B cell (primary cell): Measurements from ENCODE around the gene S1PR2.
A peak's percentile ranks its signal among the peaks of the same experiment; 100 is the strongest.

ENCODE experiments used
- CTCF ChIP-seq: fragments of 200-600 bp; IDR thresholded peaks from one replicate; pipeline ENCODE4 v1.8.0; 2022; ENCODE audit warnings: antibody characterized with exemption, mild to moderate bottlenecking
- EZH2 ChIP-seq: IDR thresholded peaks from 2 replicates; pipeline ENCODE4 v1.6.1; 2012; ENCODE audit warnings: borderline replicate concordance, low read depth, mild to moderate bottlenecking, moderate library complexity, low read length; ENCODE audit not compliant: insufficient read depth, poor library complexity, severe bottlenecking

DNA sequence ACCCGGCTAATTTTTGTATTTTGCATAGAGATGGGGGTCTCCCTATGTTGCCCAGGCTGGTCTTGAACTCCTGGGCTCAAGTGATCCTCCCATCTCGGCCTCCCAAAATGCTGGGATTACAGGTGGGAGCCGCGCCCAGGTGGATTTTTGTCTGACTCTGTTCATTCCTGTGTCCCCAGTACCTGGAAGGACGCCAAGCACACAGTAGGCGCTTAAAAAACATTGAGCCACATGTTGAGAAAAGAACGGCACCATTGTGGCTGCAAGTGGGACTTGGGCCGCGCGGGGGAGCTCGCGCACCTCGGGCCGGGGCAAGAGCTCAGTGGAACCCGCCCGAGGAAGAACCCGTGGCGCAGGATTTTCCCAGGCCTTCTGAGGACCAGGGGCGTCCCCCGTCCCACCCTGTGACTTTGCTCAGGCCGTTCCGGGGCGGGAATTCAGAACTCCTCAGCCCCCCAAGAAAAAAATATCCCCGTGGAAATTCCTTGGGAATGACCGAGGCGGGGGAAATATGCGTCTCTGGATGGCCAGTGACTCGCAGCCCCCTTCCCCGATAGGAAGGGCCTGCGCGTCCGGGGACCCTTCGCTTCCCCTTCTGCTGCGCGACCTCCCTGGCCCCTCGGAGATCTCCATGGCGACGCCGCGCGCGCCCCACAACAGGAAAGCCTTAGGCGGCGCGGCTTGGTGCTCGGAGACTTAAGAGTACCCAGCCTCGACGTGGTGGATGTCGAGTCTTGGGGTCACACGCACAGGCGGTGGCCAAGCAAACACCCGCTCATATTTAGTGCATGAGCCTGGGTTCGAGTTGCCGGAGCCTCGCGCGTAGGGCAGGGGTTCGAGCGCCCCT lies 38.4 kb upstream of the S1PR2 start:
- TF ChIP-seq CTCF = peak; percentile 93
- TF ChIP-seq EZH2 = no peak
